H9 (cell line): ENCODE measurements around the gene MAPKAPK2. TPM values are rescaled to one million over a fixed set of nuclear protein-coding genes. Genes with fewer than 3 reads are reported as not detected.

Source experiments
- DNase-seq: peaks from one replicate; pipeline ENCODE4 v3.0.0-alpha.2; 2017
- H2AFZ ChIP-seq: one replicate; pipeline ENCODE4 v1.6.1; 2013; ENCODE audit warnings: mild to moderate bottlenecking, low read length, control low read depth, moderate library complexity
- H2AK5ac ChIP-seq: 2 replicates; pipeline ENCODE4 v1.6.1; 2013; ENCODE audit warnings: low read length, control low read depth, mixed read lengths; ENCODE audit not compliant: insufficient read length
- H2BK120ac ChIP-seq: one replicate; pipeline ENCODE4 v1.6.1; 2013; ENCODE audit warnings: low read depth, mild to moderate bottlenecking, low read length, control low read depth, inconsistent platforms; ENCODE audit not compliant: poor library complexity, severe bottlenecking
- H2BK12ac ChIP-seq: 2 replicates; pipeline ENCODE4 v1.6.1; 2013; ENCODE audit warnings: low read length, control low read depth, mixed read lengths, low read depth; ENCODE audit not compliant: insufficient read length
- H2BK15ac ChIP-seq: 2 replicates; pipeline ENCODE4 v1.6.1; 2013; ENCODE audit warnings: low read depth, low read length, control low read depth
- H2BK20ac ChIP-seq: one replicate; pipeline ENCODE4 v1.6.1; 2013; ENCODE audit warnings: low read depth, mild to moderate bottlenecking, low read length, control low read depth, inconsistent platforms; ENCODE audit not compliant: poor library complexity, severe bottlenecking
- H2BK5ac ChIP-seq: 2 replicates; pipeline ENCODE4 v1.6.1; 2013; ENCODE audit warnings: low read length, control low read depth, mixed read lengths; ENCODE audit not compliant: insufficient read length
- H3K14ac ChIP-seq: 2 replicates; pipeline ENCODE4 v1.6.1; 2013; ENCODE audit warnings: low read length, control low read depth; ENCODE audit not compliant: insufficient read depth
- H3K18ac ChIP-seq: 2 replicates; pipeline ENCODE4 v1.6.1; 2013; ENCODE audit warnings: low read depth, mild to moderate bottlenecking, mixed read lengths, low read length, control low read depth; ENCODE audit not compliant: insufficient read length
- H3K23ac ChIP-seq: 2 replicates; pipeline ENCODE4 v1.6.1; 2013; ENCODE audit warnings: low read length, control low read depth, mixed read lengths, low read depth; ENCODE audit not compliant: insufficient read length
- H3K23me2 ChIP-seq: 2 replicates; pipeline ENCODE4 v1.6.1; 2013; ENCODE audit warnings: low read depth, mild to moderate bottlenecking, mixed read lengths, low read length, control low read depth; ENCODE audit not compliant: insufficient read length, poor library complexity, severe bottlenecking
- H3K27ac ChIP-seq: 2 replicates; pipeline ENCODE4 v1.5.1; 2013; ENCODE audit warnings: low read length, control low read depth, mixed read lengths, low read depth; ENCODE audit not compliant: insufficient read length
- H3K27me3 ChIP-seq: 2 replicates; pipeline ENCODE4 v1.6.1; 2013; ENCODE audit warnings: low read length, control low read depth, inconsistent platforms; ENCODE audit not compliant: insufficient read depth
- H3K4ac ChIP-seq: 2 replicates; pipeline ENCODE4 v1.6.1; 2013; ENCODE audit warnings: low read depth, mild to moderate bottlenecking, control low read depth, inconsistent platforms, low read length, moderate library complexity
- H3K4me1 ChIP-seq: 2 replicates; pipeline ENCODE4 v1.6.1; 2013; ENCODE audit warnings: low read length, control low read depth, inconsistent platforms; ENCODE audit not compliant: insufficient read depth
- H3K4me2 ChIP-seq: 2 replicates; pipeline ENCODE4 v1.6.1; 2013; ENCODE audit warnings: low read length, control low read depth, mixed read lengths; ENCODE audit not compliant: insufficient read length, insufficient read depth
- H3K56ac ChIP-seq: 2 replicates; pipeline ENCODE4 v1.6.1; 2013; ENCODE audit warnings: low read depth, mild to moderate bottlenecking, mixed read lengths, low read length, control low read depth; ENCODE audit not compliant: insufficient read length
- H3K79me1 ChIP-seq: 2 replicates; pipeline ENCODE4 v1.6.1; 2013; ENCODE audit warnings: low read depth, mild to moderate bottlenecking, moderate library complexity, low read length, control low read depth, inconsistent platforms; ENCODE audit not compliant: insufficient read depth, poor library complexity, severe bottlenecking
- H3K79me2 ChIP-seq: 2 replicates; pipeline ENCODE4 v1.6.1; 2013; ENCODE audit warnings: low read length, control low read depth, inconsistent platforms; ENCODE audit not compliant: insufficient read depth
- H3K9ac ChIP-seq: 2 replicates; pipeline ENCODE4 v1.6.1; 2013; ENCODE audit warnings: low read length, control low read depth, mixed read lengths; ENCODE audit not compliant: insufficient read length; ENCODE audit errors: extremely low read depth
- H3K9me3 ChIP-seq: one replicate; pipeline ENCODE4 v1.6.1; 2013; ENCODE audit warnings: low read depth, low read length, inconsistent platforms; ENCODE audit not compliant: control insufficient read depth
- H3T11ph ChIP-seq: one replicate; pipeline ENCODE4 v1.6.1; 2013; ENCODE audit warnings: mild to moderate bottlenecking, low read length, control low read depth, inconsistent platforms
- H4K20me1 ChIP-seq: one replicate; pipeline ENCODE4 v1.6.1; 2013; ENCODE audit not compliant: control insufficient read depth, insufficient read length, insufficient read depth
- H4K5ac ChIP-seq: 2 replicates; pipeline ENCODE4 v1.6.1; 2013; ENCODE audit warnings: low read depth, mild to moderate bottlenecking, mixed read lengths, low read length, control low read depth; ENCODE audit not compliant: insufficient read length
- H4K8ac ChIP-seq: replicated peaks from 2 replicates; pipeline ENCODE4 v1.6.1; 2013; ENCODE audit warnings: low read length, control low read depth, mixed read lengths, low read depth; ENCODE audit not compliant: insufficient read length
- H4K91ac ChIP-seq: 2 replicates; pipeline ENCODE4 v1.6.1; 2013; ENCODE audit warnings: low read depth, mild to moderate bottlenecking, moderate library complexity, mixed read lengths, low read length, control low read depth; ENCODE audit not compliant: insufficient read length
- H3K27ac Mint-ChIP-seq, 3 experiments: 2 replicates in 2 of 3; 3 replicates in 1 of 3; pipeline ENCODE4 v1.8.0; 2020 to 2021; ENCODE audit warnings: mixed read lengths in 3 of 3, mild to moderate bottlenecking in 1 of 3, moderate library complexity in 1 of 3
- H3K27me3 Mint-ChIP-seq: 2 replicates; pipeline ENCODE4 v1.8.0; 2021; ENCODE audit warnings: low read depth, mild to moderate bottlenecking, moderate library complexity, mixed read lengths
- H3K36me3 Mint-ChIP-seq, 3 experiments: 2 replicates in 2 of 3; 3 replicates in 1 of 3; pipeline ENCODE4 v1.8.0; 2020 to 2021; ENCODE audit warnings: low read depth in 3 of 3, mixed read lengths in 3 of 3; ENCODE audit not compliant: insufficient read depth in 1 of 3
- H3K4me1 Mint-ChIP-seq, 2 experiments: 2 replicates each; pipeline ENCODE4 v1.8.0; 2020; ENCODE audit warnings: mixed read lengths in 2 of 2
- H3K4me3 Mint-ChIP-seq, 2 experiments: 2 replicates in 1 of 2; 3 replicates in 1 of 2; pipeline ENCODE4 v1.8.0; 2020 to 2021; ENCODE audit warnings: mild to moderate bottlenecking in 2 of 2, mixed read lengths in 2 of 2, moderate library complexity in 1 of 2
- H3K9me3 Mint-ChIP-seq, 2 experiments: 2 replicates in 1 of 2; 3 replicates in 1 of 2; pipeline ENCODE4 v1.8.0; 2020; ENCODE audit warnings: mild to moderate bottlenecking in 2 of 2, mixed read lengths in 2 of 2, moderate library complexity in 1 of 2
- CTCF ChIP-seq: fragments of 200-600 bp; sonication (generic); conservative IDR thresholded peaks from 3 replicates; pipeline ENCODE4 v1.8.0; 2021; ENCODE audit warnings: antibody characterized with exemption, mild to moderate bottlenecking
- WGBS: extraction: QIAGEN DNeasy Blood & Tissue Kit; methylation state at CpG from one replicate; pipeline ENCODE4 v1.1.7; 2013; ENCODE audit warnings: missing lambda C conversion rate, low lambda C conversion rate, mixed read lengths; ENCODE audit not compliant: insufficient read length; ENCODE audit errors: extremely low coverage; 5-methylcytosine and 5-hydroxymethylcytosine counted together
- total RNA-seq: library from RNA; stranded (reverse); gene quantifications from 2 replicates; pipeline ENCODE4 v1.2.1, GENCODE V29; 2021

Gene MAPKAPK2
- total RNA-seq, 1 experiment from 2014 or later: 50.1 TPM

GRCh38 chr1:206757524-206758266 lies 73.0 kb downstream of the MAPKAPK2 start:
- H3K27me3 ChIP-seq: no peaks in the 10 kb centered on the region
- H3K23ac ChIP-seq: no peak overlapping the region
- H2BK20ac ChIP-seq: no peak overlapping the region
- H2AFZ ChIP-seq: no peak overlapping the region
- H3K4me1 ChIP-seq: no peaks in the 10 kb centered on the region
- no peak overlapping the region for H4K5ac ChIP-seq
- no CpG with 5 or more reads among the region's 13 CpGs for WGBS
- H3K27ac Mint-ChIP-seq: no peak overlapping the region
- no peak overlapping the region for H3K14ac ChIP-seq
- no peaks in the 10 kb centered on the region for H3K79me1 ChIP-seq
- H3K9ac ChIP-seq: no peak overlapping the region
- no peak overlapping the region for H4K8ac ChIP-seq
- no peaks in the 10 kb centered on the region for H3K36me3 Mint-ChIP-seq
- no peak overlapping the region for H2BK12ac ChIP-seq
- H3K56ac ChIP-seq: no peak overlapping the region
- H3K27me3 Mint-ChIP-seq: peaks cover 2% of the 10 kb centered on the region; the same call in 1 of the 2 replicates
- H3K4ac ChIP-seq: no peak overlapping the region
- no peak overlapping the region for H2BK5ac ChIP-seq
- no peak overlapping the region for H2BK15ac ChIP-seq
- no peak for DNase-seq
- H4K20me1 ChIP-seq: no peaks in the 10 kb centered on the region
- no peaks in the 10 kb centered on the region for H3K9me3 ChIP-seq
- no peak overlapping the region for H3T11ph ChIP-seq
- H3K27ac ChIP-seq: no peak overlapping the region
- no peak overlapping the region for H3K18ac ChIP-seq
- H3K4me2 ChIP-seq: no peak overlapping the region
- no peak overlapping the region for H3K4me3 Mint-ChIP-seq
- no peaks in the 10 kb centered on the region for H3K4me1 Mint-ChIP-seq
- no peak overlapping the region for H4K91ac ChIP-seq
- no peaks in the 10 kb centered on the region for H3K9me3 Mint-ChIP-seq
- no peaks in the 10 kb centered on the region for H3K79me2 ChIP-seq
- TF ChIP-seq CTCF: no peak
- H2BK120ac ChIP-seq: no peak overlapping the region
- H2AK5ac ChIP-seq: no peak overlapping the region
- H3K23me2 ChIP-seq: no peaks in the 10 kb centered on the region
